ENCODE measurements around the gene ANK2. TPM values are rescaled to one million over a fixed set of nuclear protein-coding genes. Genes with fewer than 3 reads are reported as not detected.

ANK2 gene
- total RNA-seq, 2 donors from 2014 or later = 3.5 to 26.0 TPM

GRCh38 chr4:113411496-113411938, 362.1 kb downstream of the ANK2 start:
- Histone ChIP-seq H3K4me1 (replicated peaks) (no peaks in the 10 kb centered on the region), H3K27ac (no peak overlapping the region), H3K36me3 (no peaks in the 10 kb centered on the region), H3K9me3 (no peaks in the 10 kb centered on the region), H3K4me3 (no peak overlapping the region), H3K27me3 (replicated peaks; ENCODE audit: insufficient read depth) (no peaks in the 10 kb centered on the region)
- WGBS = 56% methylated on average over 4 of the region's 4 CpGs
- TF ChIP-seq POLR2A (IDR thresholded peaks at IDR 0.05) = no peak
- DNase-seq (ENCODE audit: low spot score) = no peak
- intact Hi-C loops (cut with DNase I) = no loop called here

GRCh38 chr4:113419631-113420030, 370.2 kb downstream of the ANK2 start:
- Histone ChIP-seq H3K9me3 (no peaks in the 10 kb centered on the region), H3K4me1 (replicated peaks) (no peaks in the 10 kb centered on the region), H3K27ac (no peak overlapping the region), H3K27me3 (replicated peaks; ENCODE audit: insufficient read depth) (no peaks in the 10 kb centered on the region), H3K36me3 (no peaks in the 10 kb centered on the region), H3K4me3 (no peak overlapping the region)
- intact Hi-C loops (cut with DNase I) = no loop called here
- DNase-seq (ENCODE audit: low spot score) = no peak
- WGBS = 93% methylated on average over 2 of the region's 2 CpGs
- TF ChIP-seq POLR2A (IDR thresholded peaks at IDR 0.05) (no peak), CTCF (IDR thresholded peaks at IDR 0.05) (no peak), POLR2AphosphoS5 (IDR thresholded peaks at IDR 0.05) (no peak)

- intact Hi-C loops (cut with DNase I) = no loop called here
- no peaks in the 10 kb centered on the region for H3K27me3 ChIP-seq (replicated peaks; ENCODE audit: insufficient read depth)
- TF ChIP-seq POLR2A (IDR thresholded peaks at IDR 0.05) (no peak), CTCF (IDR thresholded peaks at IDR 0.05) (no peak), POLR2AphosphoS5 (IDR thresholded peaks at IDR 0.05) (no peak)
- no peaks in the 10 kb centered on the region for H3K9me3 ChIP-seq
- H3K27ac ChIP-seq = no peak overlapping the region
- H3K4me1 ChIP-seq (replicated peaks) = no peaks in the 10 kb centered on the region
- H3K36me3 ChIP-seq = no peaks in the 10 kb centered on the region
- no peak for DNase-seq (ENCODE audit: low spot score)
- H3K4me3 ChIP-seq = no peak overlapping the region
These were observed 371.5 kb downstream of the ANK2 start for GRCh38 chr4:113420938-113421337.

GRCh38 chr4:113423631-113424030, 374.2 kb downstream of the ANK2 start:
- H3K4me1 ChIP-seq (replicated peaks) = no peaks in the 10 kb centered on the region
- intact Hi-C loops (cut with DNase I) = no loop called here
- no peaks in the 10 kb centered on the region for H3K27me3 ChIP-seq (replicated peaks; ENCODE audit: insufficient read depth)
- no peak for TF ChIP-seq POLR2AphosphoS5 (IDR thresholded peaks at IDR 0.05)
- TF ChIP-seq CTCF (IDR thresholded peaks at IDR 0.05) = no peak
- TF ChIP-seq POLR2A (IDR thresholded peaks at IDR 0.05) = no peak
- H3K4me3 ChIP-seq = no peak overlapping the region
- WGBS = 92% methylated on average over 1 of the region's 1 CpG
- H3K36me3 ChIP-seq = no peaks in the 10 kb centered on the region
- no peak for DNase-seq (ENCODE audit: low spot score)
- H3K27ac ChIP-seq = no peak overlapping the region
- no peaks in the 10 kb centered on the region for H3K9me3 ChIP-seq

GRCh38 chr4:113433116-113433515, 383.7 kb downstream of the ANK2 start:
- no peaks in the 10 kb centered on the region for H3K9me3 ChIP-seq
- WGBS = 97% methylated on average over 1 of the region's 1 CpG
- intact Hi-C loops (cut with DNase I) = no loop called here

More at GRCh38 chr4:113433116-113433515, 383.7 kb downstream of the ANK2 start:
- Histone ChIP-seq H3K27me3 (replicated peaks; ENCODE audit: insufficient read depth) (no peaks in the 10 kb centered on the region), H3K4me3 (no peak overlapping the region), H3K27ac (no peak overlapping the region), H3K36me3 (no peaks in the 10 kb centered on the region), H3K4me1 (replicated peaks) (no peaks in the 10 kb centered on the region)
- TF ChIP-seq POLR2A (IDR thresholded peaks at IDR 0.05) = no peak
- DNase-seq (ENCODE audit: low spot score) = no peak

MicroRNAs within 50 kb of the gene (microRNA counts, 767-probe panel; counts per million panel counts)
- 0 to 431 counts per million in 2 donors for microRNA hsa-miR-1243

Small RNAs within 50 kb of the gene (microRNA-seq; reads per million reads assigned to microRNA genes)
- gene MIR1243 (not detected), gene MIR8082 (not detected)

Small RNAs within 50 kb of the gene (small RNA-seq; reads per million reads assigned to genes)
- gene MIR8082 (0 reads per million in 2 donors), gene RN7SL184P (0 reads per million in 2 donors), gene RNU1-138P (0 reads per million in 2 donors)
